Type B pancreatic cell (in vitro differentiated cells): ENCODE results near the gene ABHD8. TPM values are rescaled to one million over a fixed set of nuclear protein-coding genes. Genes with fewer than 3 reads are reported as not detected.

Source experiments
- DNase-seq: peaks from one replicate; pipeline ENCODE4 v3.0.0; 2021; ENCODE audit warnings: mixed read lengths; ENCODE audit not compliant: unreplicated experiment; ENCODE audit errors: extremely low spot score
- H3K27ac Mint-ChIP-seq: 2 replicates; pipeline ENCODE4 v1.8.0; 2021; ENCODE audit warnings: mild to moderate bottlenecking, mixed read lengths
- H3K27me3 Mint-ChIP-seq: 2 replicates; pipeline ENCODE4 v1.8.0; 2021; ENCODE audit warnings: mixed read lengths
- H3K36me3 Mint-ChIP-seq: 2 replicates; pipeline ENCODE4 v1.8.0; 2021; ENCODE audit warnings: mixed read lengths
- H3K4me1 Mint-ChIP-seq: one replicate; pipeline ENCODE4 v1.8.0; 2021; ENCODE audit warnings: mixed read lengths; ENCODE audit not compliant: unreplicated experiment
- H3K4me3 Mint-ChIP-seq: 2 replicates; pipeline ENCODE4 v1.8.0; 2021; ENCODE audit warnings: mild to moderate bottlenecking, mixed read lengths
- H3K9me3 Mint-ChIP-seq: 2 replicates; pipeline ENCODE4 v1.8.0; 2021; ENCODE audit warnings: mixed read lengths
- CTCF ChIP-seq: fragments of 200-600 bp; sonication (generic); conservative IDR thresholded peaks from 2 replicates; pipeline ENCODE4 v1.5.0; 2021; ENCODE audit warnings: antibody characterized with exemption, mild to moderate bottlenecking
- total RNA-seq: library from RNA; stranded (reverse); gene quantifications from 2 replicates; pipeline ENCODE4 v1.2.1, GENCODE V29; 2021; ENCODE audit warnings: low replicate concordance

The ABHD8 gene
- total RNA-seq, 1 donor from 2014 or later: 14.3 TPM

- Mint-ChIP-seq H3K4me1 (peaks cover 5% of the 10 kb centered on the region), H3K27ac (peak overlapping the region; percentile 88), H3K9me3 (no peaks in the 10 kb centered on the region), H3K36me3 (peaks cover 9% of the 10 kb centered on the region), H3K27me3 (peaks cover 10% of the 10 kb centered on the region), H3K4me3 (peak overlapping the region; percentile 88)
- peak; percentile 72 for TF ChIP-seq CTCF
- DNase-seq: no peak
These were observed 24.7 kb upstream of the ABHD8 start for GRCh38 chr19:17327654-17328516.

DNA sequence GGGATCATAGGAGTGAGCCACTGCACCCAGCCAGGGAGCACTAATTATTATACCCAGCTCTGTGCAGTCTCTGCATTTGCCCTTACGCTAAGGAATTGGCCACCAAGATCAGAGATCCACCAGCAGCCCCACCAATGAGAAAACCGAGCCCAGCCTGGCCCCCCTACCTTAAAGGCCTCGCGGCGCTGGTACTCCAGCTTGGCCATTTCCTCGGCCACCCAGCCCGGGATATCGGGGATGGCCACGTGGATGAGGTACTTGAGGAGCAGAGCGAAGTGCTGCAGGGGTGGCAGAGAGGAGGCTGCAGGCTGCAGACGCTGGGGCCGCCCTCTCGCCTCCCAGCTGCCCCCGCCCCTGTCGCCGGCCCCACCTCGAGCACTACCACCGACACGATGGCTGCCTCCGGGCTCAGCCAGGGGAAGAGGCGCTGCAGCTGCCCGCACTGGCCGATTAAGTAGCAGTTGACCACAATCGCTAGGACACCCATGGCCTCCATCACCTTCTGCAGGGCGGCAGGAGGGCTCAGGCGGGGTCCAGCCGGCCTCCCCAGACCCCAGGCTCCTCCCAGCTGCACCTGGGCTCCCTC, 23.9 kb upstream of the ABHD8 start:
- no peaks in the 10 kb centered on the region for H3K9me3 Mint-ChIP-seq
- TF ChIP-seq CTCF: no peak
- H3K27me3 Mint-ChIP-seq: peaks cover 10% of the 10 kb centered on the region
- peak overlapping the region; percentile 17 for H3K4me3 Mint-ChIP-seq
- H3K36me3 Mint-ChIP-seq: peaks cover 8% of the 10 kb centered on the region
- H3K27ac Mint-ChIP-seq: peak overlapping the region; percentile 88
- H3K4me1 Mint-ChIP-seq: peaks cover 5% of the 10 kb centered on the region
- DNase-seq: no peak

GRCh38 chr19:17326595-17326966, 23.4 kb upstream of the ABHD8 start:
- no peak overlapping the region for H3K27ac Mint-ChIP-seq
- peak overlapping the region; percentile 17 for H3K4me3 Mint-ChIP-seq
- no peak for TF ChIP-seq CTCF

DNA sequence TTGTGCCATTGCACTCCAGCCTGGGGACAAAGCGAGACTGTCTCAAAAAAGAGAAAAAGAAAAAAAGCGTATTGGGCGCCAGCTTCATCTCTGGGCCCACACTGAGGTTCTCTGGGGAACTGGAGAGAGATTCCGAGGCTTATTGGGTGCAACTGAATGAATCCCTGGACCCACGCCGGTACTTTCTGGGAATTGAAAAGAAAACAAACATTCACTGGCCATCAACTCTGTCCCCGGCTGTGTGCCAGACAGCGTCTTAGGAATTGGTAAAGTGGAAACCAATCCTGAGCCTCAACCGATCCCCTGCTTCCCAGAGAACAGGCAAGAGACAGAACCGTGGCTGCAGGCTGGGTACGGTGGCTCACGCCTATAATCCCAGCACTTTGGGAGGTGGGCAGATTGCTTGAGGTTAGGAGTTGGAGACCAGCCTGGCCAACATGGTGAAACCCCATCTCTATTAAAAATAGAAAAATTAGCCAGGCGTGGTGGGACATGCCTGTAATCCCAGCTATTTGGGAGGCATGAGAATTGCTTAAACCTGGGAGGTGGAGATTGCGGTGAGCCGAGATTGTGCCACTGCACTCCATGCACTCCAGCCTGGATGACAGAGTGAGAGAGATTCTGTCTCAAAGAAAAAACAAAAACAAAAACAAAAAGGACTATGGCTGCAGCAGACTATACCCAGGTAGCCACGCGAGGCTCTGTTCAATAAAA, 22.8 kb upstream of the ABHD8 start:
- peaks cover 8% of the 10 kb centered on the region for H3K36me3 Mint-ChIP-seq
- no peak for DNase-seq
- no peak overlapping the region for H3K27ac Mint-ChIP-seq
- peaks cover 5% of the 10 kb centered on the region for H3K4me1 Mint-ChIP-seq
- H3K27me3 Mint-ChIP-seq: peaks cover 10% of the 10 kb centered on the region
- H3K4me3 Mint-ChIP-seq: no peak overlapping the region
- TF ChIP-seq CTCF: no peak
- H3K9me3 Mint-ChIP-seq: no peaks in the 10 kb centered on the region

More at GRCh38 chr19:17326595-17326966, 23.4 kb upstream of the ABHD8 start:
- DNase-seq: no peak
- peaks cover 5% of the 10 kb centered on the region for H3K4me1 Mint-ChIP-seq
- H3K9me3 Mint-ChIP-seq: no peaks in the 10 kb centered on the region
- peaks cover 8% of the 10 kb centered on the region for H3K36me3 Mint-ChIP-seq
- peaks cover 10% of the 10 kb centered on the region for H3K27me3 Mint-ChIP-seq

DNA sequence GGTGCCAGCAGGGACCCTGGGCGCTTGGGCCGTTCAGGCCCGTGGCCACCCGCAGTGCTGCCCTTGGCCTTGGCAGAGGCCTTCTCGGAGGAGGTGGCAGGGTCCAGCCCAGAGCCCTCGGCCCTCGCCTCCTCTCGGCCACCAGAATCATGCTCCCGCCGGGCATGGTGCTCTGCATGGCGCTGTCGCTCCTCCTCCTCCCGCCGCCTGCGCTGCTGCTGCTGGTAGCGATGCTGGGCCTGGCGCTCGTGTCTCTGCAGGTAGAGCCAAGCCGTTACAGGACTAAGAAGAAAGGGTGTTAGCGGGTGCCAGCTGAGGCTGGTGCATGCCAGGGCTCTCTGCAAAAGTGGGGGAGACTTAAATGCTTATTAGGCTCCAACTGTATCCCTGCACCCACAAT, 21.9 kb upstream of the ABHD8 start:
- Mint-ChIP-seq H3K9me3 (no peaks in the 10 kb centered on the region), H3K36me3 (peaks cover 3% of the 10 kb centered on the region), H3K4me3 (no peak overlapping the region), H3K27ac (no peak overlapping the region), H3K27me3 (peaks cover 7% of the 10 kb centered on the region), H3K4me1 (peaks cover 5% of the 10 kb centered on the region)
- no peak for DNase-seq
- TF ChIP-seq CTCF: no peak
